H1 (cell line): ENCODE results near the gene TSPAN5.

Source experiments
- CHD2 ChIP-seq: IDR thresholded peaks from 2 replicates; pipeline ENCODE4 v1.6.1; 2012; ENCODE audit warnings: low read length, improper control_type of control experiment
- CTCF ChIP-seq, 3 experiments: IDR thresholded peaks; 1 replicate in 2 of 3; 2 replicates in 1 of 3; pipeline versions ENCODE4 v1.5.1 to v1.6.1; 2011; ENCODE audit warnings: low read length in 3 of 3, mild to moderate bottlenecking in 3 of 3, inconsistent platforms in 2 of 3, low read depth in 1 of 3, moderate library complexity in 1 of 3; ENCODE audit not compliant: insufficient read depth in 1 of 3; ENCODE audit errors: control extremely low read depth in 1 of 3
- E2F6 ChIP-seq: IDR thresholded peaks from 2 replicates; pipeline ENCODE4 v1.6.1; 2012; ENCODE audit warnings: inconsistent platforms
- EP300 ChIP-seq, 2 experiments: IDR thresholded peaks; 1 replicate in 1 of 2; 2 replicates in 1 of 2; pipeline ENCODE4 v1.6.1; 2011 to 2012; ENCODE audit warnings: low read depth in 2 of 2, low read length in 2 of 2, mild to moderate bottlenecking in 2 of 2, borderline replicate concordance in 1 of 2, inconsistent platforms in 1 of 2, moderate library complexity in 1 of 2
- EZH2 ChIP-seq: fragments of 200-600 bp; sonication (generic); IDR thresholded peaks from 2 replicates; pipeline ENCODE4 v1.7.1; 2012; ENCODE audit warnings: low read depth, mild to moderate bottlenecking, moderate library complexity, low read length, inconsistent platforms; ENCODE audit not compliant: severe bottlenecking
- JUND ChIP-seq: IDR thresholded peaks from 2 replicates; pipeline ENCODE4 v1.6.1; 2011; ENCODE audit warnings: mild to moderate bottlenecking, improper control_type of control experiment, low read length
- KDM1A ChIP-seq: fragments of 200-600, 300-600 bp; sonication (generic); IDR thresholded peaks from 2 replicates; pipeline ENCODE4 v1.7.1; 2016; ENCODE audit warnings: mild to moderate bottlenecking, low read length, borderline replicate concordance
- MAFK ChIP-seq: IDR thresholded peaks from 2 replicates; pipeline ENCODE4 v1.6.1; 2012; ENCODE audit warnings: low read depth, mild to moderate bottlenecking, improper control_type of control experiment, low read length
- POLR2AphosphoS5 ChIP-seq: IDR thresholded peaks from 2 replicates; pipeline ENCODE4 v1.6.1; 2011; ENCODE audit warnings: low read depth, low read length
- SIN3A ChIP-seq, 2 experiments: IDR thresholded peaks in 1 of 2; conservative IDR thresholded peaks in 1 of 2; 2 replicates each; pipeline ENCODE4 v1.6.1; 2011 to 2012; ENCODE audit warnings: low read length in 2 of 2, improper control_type of control experiment in 1 of 2, low read depth in 1 of 2, mild to moderate bottlenecking in 1 of 2
- SUZ12 ChIP-seq: fragments of 200-600 bp; sonication (generic); IDR thresholded peaks from 2 replicates; pipeline ENCODE4 v1.6.1; 2012; ENCODE audit warnings: mild to moderate bottlenecking, inconsistent platforms, low read length, moderate library complexity, mixed read lengths
- USF2 ChIP-seq: IDR thresholded peaks from 2 replicates; pipeline ENCODE4 v1.6.1; 2011; ENCODE audit warnings: low read length, improper control_type of control experiment
- TF ChIP-seq, protein P1 (sequence below): IDR thresholded peaks from 2 replicates; pipeline ENCODE4 v1.6.1; 2012; ENCODE audit warnings: inconsistent platforms

GRCh38 chr4:98482503-98482846, 175.9 kb downstream of the TSPAN5 start:
- TF ChIP-seq SUZ12 (no peak), CTCF (IDR thresholded peaks at IDR 0.05; ENCODE audit: control extremely low read depth in 1 of 3, insufficient read depth in 1 of 3, low read depth in 1 of 3, low read length in 3 of 3) (no peak), POLR2AphosphoS5 (no peak), EZH2 (no peak), MAFK (no peak), KDM1A (no peak), JUND (no peak), USF2 (no peak), EP300 (IDR thresholded peaks at IDR 0.05; ENCODE audit: borderline replicate concordance in 1 of 2, low read depth in 2 of 2, low read length in 2 of 2) (no peak), E2F6 (no peak), CHD2 (no peak), SIN3A (conservative IDR thresholded peaks at IDR 0.05 in 1 of 2, IDR thresholded peaks at IDR 0.05 in 1 of 2; ENCODE audit: low read depth in 1 of 2, low read length in 2 of 2) (no peak)
- TF ChIP-seq, protein P1, sequence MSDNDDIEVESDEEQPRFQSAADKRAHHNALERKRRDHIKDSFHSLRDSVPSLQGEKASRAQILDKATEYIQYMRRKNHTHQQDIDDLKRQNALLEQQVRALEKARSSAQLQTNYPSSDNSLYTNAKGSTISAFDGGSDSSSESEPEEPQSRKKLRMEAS, result no peak
